Neural progenitor cell (in vitro differentiated cells): ENCODE results near the gene POLN. TPM values are rescaled to one million over a fixed set of nuclear protein-coding genes. Genes with fewer than 3 reads are reported as not detected.

Experiments used
- DNase-seq: peaks from one replicate; pipeline ENCODE4 v3.0.0-alpha.2; 2016; ENCODE audit warnings: low spot score
- H2AFZ ChIP-seq: fragments of 200-600 bp; sonication (generic); replicated peaks from 2 replicates; pipeline ENCODE4 v1.6.1; 2016; ENCODE audit warnings: antibody characterized with exemption
- H3F3A ChIP-seq: fragments of 200-600 bp; sonication (generic); 2 replicates; pipeline ENCODE4 v1.6.1; 2016; ENCODE audit warnings: antibody characterized with exemption, low read depth
- H3K27ac ChIP-seq: fragments of 200-600 bp; sonication (generic); 2 replicates; pipeline ENCODE4 v1.5.1; 2016; ENCODE audit warnings: mild to moderate bottlenecking
- H3K27me3 ChIP-seq: fragments of 200-600 bp; sonication (generic); 2 replicates; pipeline ENCODE4 v1.6.1; 2016; ENCODE audit warnings: mild to moderate bottlenecking, moderate library complexity
- H3K36me3 ChIP-seq: fragments of 200-600 bp; sonication (generic); 2 replicates; pipeline ENCODE4 v1.5.1; 2016
- H3K4me1 ChIP-seq: fragments of 200-600 bp; sonication (generic); 2 replicates; pipeline ENCODE4 v1.6.1; 2016; ENCODE audit warnings: mixed run types
- H3K4me2 ChIP-seq: fragments of 200-600 bp; sonication (generic); 2 replicates; pipeline ENCODE4 v1.6.1; 2016
- H3K4me3 ChIP-seq: fragments of 200-600 bp; sonication (generic); 2 replicates; pipeline ENCODE4 v1.5.1; 2016
- H3K79me2 ChIP-seq: fragments of 200-600 bp; sonication (generic); 2 replicates; pipeline ENCODE4 v1.6.1; 2016; ENCODE audit warnings: low read depth
- H3K9ac ChIP-seq: fragments of 200-600 bp; sonication (generic); 2 replicates; pipeline ENCODE4 v1.6.1; 2016
- H3K9me3 ChIP-seq: fragments of 200-600 bp; sonication (generic); 2 replicates; pipeline ENCODE4 v1.5.1; 2016; ENCODE audit warnings: low read depth
- H4K20me1 ChIP-seq: fragments of 200-600 bp; sonication (generic); 2 replicates; pipeline ENCODE4 v1.6.1; 2016; ENCODE audit warnings: low read depth
- H3K27ac Mint-ChIP-seq: 3 replicates; pipeline ENCODE4 v1.8.0; 2021; ENCODE audit warnings: mixed read lengths
- H3K27me3 Mint-ChIP-seq: 2 replicates; pipeline ENCODE4 v1.8.0; 2022; ENCODE audit warnings: low read depth, mild to moderate bottlenecking, inconsistent platforms, moderate library complexity, mixed read lengths; ENCODE audit not compliant: insufficient read depth
- H3K36me3 Mint-ChIP-seq: 3 replicates; pipeline ENCODE4 v1.8.0; 2021; ENCODE audit warnings: mixed read lengths
- H3K4me1 Mint-ChIP-seq: 3 replicates; pipeline ENCODE4 v1.8.0; 2021; ENCODE audit warnings: mixed read lengths
- H3K4me3 Mint-ChIP-seq: 3 replicates; pipeline ENCODE4 v1.8.0; 2021; ENCODE audit warnings: mild to moderate bottlenecking, moderate library complexity, mixed read lengths
- H3K9me3 Mint-ChIP-seq: 3 replicates; pipeline ENCODE4 v1.8.0; 2020; ENCODE audit warnings: mixed read lengths
- CTCF ChIP-seq: fragments of 200-600 bp; sonication (generic); IDR thresholded peaks from 2 replicates; pipeline ENCODE4 v1.5.1; 2017; ENCODE audit warnings: antibody characterized with exemption, mild to moderate bottlenecking
- EZH2 ChIP-seq: fragments of 200-600 bp; sonication (generic); IDR thresholded peaks from 2 replicates; pipeline ENCODE4 v1.6.1; 2017; ENCODE audit warnings: antibody characterized with exemption, mild to moderate bottlenecking, moderate library complexity
- EZH2phosphoT487 ChIP-seq: fragments of 200-600 bp; sonication (generic); IDR thresholded peaks from 2 replicates; pipeline ENCODE4 v1.6.1; 2017; ENCODE audit warnings: antibody characterized with exemption
- total RNA-seq: library from RNA; depleted of rRNA; stranded (reverse); fragments of >200 nt; gene quantifications from 2 replicates; pipeline ENCODE4 v1.2.3, GENCODE V29; 2015; ENCODE audit warnings: low replicate concordance

POLN gene
- total RNA-seq, 1 donor from 2014 or later: 1.7 TPM

GRCh38 chr4:2070421-2071251, 171.3 kb downstream of the POLN start:
- Histone ChIP-seq H3K27ac (no peak overlapping the region), H3K4me2 (no peak overlapping the region), H3K4me3 (no peak overlapping the region), H3K36me3 (no peaks in the 10 kb centered on the region), H3K27me3 (no peaks in the 10 kb centered on the region), H3F3A (no peaks in the 10 kb centered on the region), H4K20me1 (no peaks in the 10 kb centered on the region), H3K9me3 (no peaks in the 10 kb centered on the region), H3K4me1 (peaks cover 12% of the 10 kb centered on the region), H3K79me2 (no peaks in the 10 kb centered on the region), H3K9ac (no peak overlapping the region), H2AFZ (no peak overlapping the region)
- Mint-ChIP-seq H3K27me3 (peaks cover 4% of the 10 kb centered on the region), H3K4me1 (peaks cover 32% of the 10 kb centered on the region), H3K36me3 (peaks cover 7% of the 10 kb centered on the region), H3K9me3 (no peaks in the 10 kb centered on the region), H3K4me3 (no peak overlapping the region), H3K27ac (peak overlapping the region; percentile 93)
- no peak for DNase-seq
- TF ChIP-seq CTCF (no peak), EZH2phosphoT487 (no peak), EZH2 (no peak)

GRCh38 chr4:2069986-2070385, 171.9 kb downstream of the POLN start:
- Mint-ChIP-seq H3K9me3 (no peaks in the 10 kb centered on the region), H3K27me3 (peaks cover 4% of the 10 kb centered on the region), H3K4me3 (no peak overlapping the region), H3K36me3 (peaks cover 7% of the 10 kb centered on the region), H3K27ac (no peak overlapping the region), H3K4me1 (peaks cover 32% of the 10 kb centered on the region)
- Histone ChIP-seq H3K4me1 (peaks cover 12% of the 10 kb centered on the region), H3K79me2 (no peaks in the 10 kb centered on the region), H3K9ac (no peak overlapping the region), H3K4me3 (no peak overlapping the region), H3K27me3 (no peaks in the 10 kb centered on the region), H3K9me3 (no peaks in the 10 kb centered on the region), H4K20me1 (peaks cover under 1% of the 10 kb centered on the region), H3K27ac (no peak overlapping the region), H3K4me2 (no peak overlapping the region), H2AFZ (no peak overlapping the region), H3F3A (no peaks in the 10 kb centered on the region), H3K36me3 (no peaks in the 10 kb centered on the region)
- TF ChIP-seq EZH2: no peak
- TF ChIP-seq EZH2phosphoT487: no peak
- no peak for TF ChIP-seq CTCF
- no peak for DNase-seq

- no peaks in the 10 kb centered on the region for H3F3A ChIP-seq
- no peak overlapping the region for H3K4me3 Mint-ChIP-seq
- TF ChIP-seq EZH2: no peak
- no peak for TF ChIP-seq EZH2phosphoT487
- peak; percentile 4 for TF ChIP-seq CTCF
- no peaks in the 10 kb centered on the region for H3K9me3 ChIP-seq
- H3K36me3 Mint-ChIP-seq: peaks cover 7% of the 10 kb centered on the region
- no peak overlapping the region for H3K27ac ChIP-seq
- no peak for DNase-seq
- no peaks in the 10 kb centered on the region for H3K27me3 ChIP-seq
- H3K4me1 Mint-ChIP-seq: peaks cover 34% of the 10 kb centered on the region
- no peak overlapping the region for H3K4me2 ChIP-seq
- H3K36me3 ChIP-seq: no peaks in the 10 kb centered on the region
- H3K9me3 Mint-ChIP-seq: no peaks in the 10 kb centered on the region
- no peak overlapping the region for H3K9ac ChIP-seq
- H3K4me3 ChIP-seq: no peak overlapping the region
- no peak overlapping the region for H3K27ac Mint-ChIP-seq
- H2AFZ ChIP-seq: no peak overlapping the region
- no peaks in the 10 kb centered on the region for H3K79me2 ChIP-seq
- peaks cover 12% of the 10 kb centered on the region for H3K4me1 ChIP-seq
- H4K20me1 ChIP-seq: peaks cover 4% of the 10 kb centered on the region
- peaks cover 4% of the 10 kb centered on the region for H3K27me3 Mint-ChIP-seq
Observed at GRCh38 chr4:2069161-2069971, 172.6 kb downstream of the POLN start.
